K562 treated with DMSO at 1 percent for 48 hours (cell line): Measurements from ENCODE around the gene MAD2L1BP. TPM values are rescaled to one million over a fixed set of nuclear protein-coding genes. Genes with fewer than 3 reads are reported as not detected.

ENCODE experiments used
- total RNA-seq: library from RNA; unstranded; fragments of 300-600 nt; gene quantifications from 2 replicates; pipeline ENCODE4 v1.2.3, GENCODE V29; 2022; ENCODE audit warnings: low replicate concordance; ENCODE audit errors: extremely low read depth

The MAD2L1BP gene
- not detected in 2 replicates for total RNA-seq

GRCh38 chr6:43635387-43636307, at the start of gene MAD2L1BP:
MAD2L1BP (plus strand) TSS chr6:43635840; CDS start chr6:43635876, 36 bp downstream.

GRCh38 chr6:43629104-43629504, 6.5 kb upstream of the MAD2L1BP start, which contains the start of gene GTPBP2:
GTPBP2 (minus strand) TSS chr6:43629264; CDS start chr6:43629162, 102 bp downstream.

DNA sequence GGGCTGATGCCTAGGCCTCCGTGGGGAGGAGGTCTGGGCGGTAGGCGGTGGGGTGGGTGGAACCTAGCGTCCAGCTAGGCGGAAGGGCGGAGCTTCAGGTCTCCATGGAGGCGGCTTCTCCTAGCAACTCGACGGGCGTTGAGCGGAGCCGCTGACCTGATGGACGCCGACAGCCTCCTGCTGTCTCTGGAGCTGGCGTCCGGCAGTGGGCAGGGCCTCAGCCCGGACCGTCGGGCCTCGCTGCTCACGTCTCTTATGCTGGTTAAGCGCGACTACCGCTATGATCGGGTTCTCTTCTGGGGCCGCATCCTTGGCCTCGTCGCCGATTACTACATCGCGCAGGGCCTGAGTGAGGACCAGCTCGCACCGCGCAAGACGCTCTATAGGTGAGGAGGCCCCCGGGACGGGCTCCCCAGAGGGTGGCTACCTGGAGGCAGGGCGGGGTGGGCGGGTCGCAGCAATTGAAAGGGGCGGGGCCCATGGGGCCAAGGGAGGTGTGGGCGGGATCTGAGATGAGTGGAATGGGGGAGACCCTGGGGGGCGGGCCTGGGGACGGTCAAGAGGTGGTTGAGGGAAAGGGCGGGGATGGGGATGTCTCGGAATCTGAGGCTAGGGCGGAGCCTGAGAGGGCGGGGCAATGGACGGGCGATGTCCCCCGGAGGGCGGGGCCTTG, 9.4 kb downstream of the MAD2L1BP start, which contains the start of gene RSPH9:
Gene RSPH9, plus strand, starts transcription at position 97 of the 673 bp plus-strand sequence. Its CDS starts 63 bp downstream, at position 160.

GRCh38 chr6:43687437-43688347, 52.1 kb downstream of the MAD2L1BP start, which contains the start of gene MRPS18A:
MRPS18A (minus strand) TSS chr6:43687791; CDS start chr6:43687779, 12 bp downstream.

Other genes with a start within 250 kb of the MAD2L1BP start
- gene ABCC10, start 208.3 kb upstream of the MAD2L1BP start, total RNA-seq, result not detected in 2 replicates
- not detected in 2 replicates for gene DLK2, start 180.3 kb upstream of the MAD2L1BP start, total RNA-seq
- not detected in 2 replicates for gene TJAP1, start 158.3 kb upstream of the MAD2L1BP start, total RNA-seq
- not detected in 2 replicates for gene LRRC73, start 125.5 kb upstream of the MAD2L1BP start, total RNA-seq
- not detected in 2 replicates for gene YIPF3, start 118.9 kb upstream of the MAD2L1BP start, total RNA-seq
- not detected in 2 replicates for gene POLR1C, start 118.8 kb upstream of the MAD2L1BP start, total RNA-seq
- not detected in 2 replicates for gene XPO5, start 59.8 kb upstream of the MAD2L1BP start, total RNA-seq
- not detected in 2 replicates for gene POLH, start 59.7 kb upstream of the MAD2L1BP start, total RNA-seq
- 179 TPM in 1 of 2 replicates, not detected in the other for gene GTPBP2, start 6.6 kb upstream of the MAD2L1BP start, total RNA-seq
- gene RSPH9, start 9.2 kb downstream of the MAD2L1BP start, total RNA-seq, result not detected in 2 replicates
- not detected in 2 replicates for gene MRPS18A, start 52.0 kb downstream of the MAD2L1BP start, total RNA-seq
- 403 TPM in 1 of 2 replicates, not detected in the other for gene VEGFA, start 134.4 kb downstream of the MAD2L1BP start, total RNA-seq